Keratinocyte (primary cell): Measurements from ENCODE around the gene TXNRD2.

ENCODE experiments used
- CTCF ChIP-seq, 3 experiments: IDR thresholded peaks in 1 of 3; conservative IDR thresholded peaks in 1 of 3; optimal IDR thresholded peaks in 1 of 3; 2 replicates in 2 of 3; 3 replicates in 1 of 3; pipeline versions ENCODE3 to v1.5.1; 2011; ENCODE audit warnings: low read length in 3 of 3, mild to moderate bottlenecking in 3 of 3, moderate library complexity in 2 of 3, control low read depth in 1 of 3, inconsistent platforms in 1 of 3; ENCODE audit not compliant: insufficient read depth in 2 of 3; ENCODE audit errors: extremely low read depth in 1 of 3
- EZH2 ChIP-seq: IDR thresholded peaks from one replicate; pipeline ENCODE4 v1.6.1; 2012; ENCODE audit warnings: inconsistent platforms, mild to moderate bottlenecking, low read length, moderate library complexity

GRCh38 chr22:19970479-19971275 lies 29.1 kb upstream of the TXNRD2 start:
- TF ChIP-seq EZH2 = no peak
- peak; percentile 75 to 99 (median 97) for TF ChIP-seq CTCF (optimal IDR thresholded peaks at IDR 0.05 in 1 of 3, IDR thresholded peaks at IDR 0.05 in 1 of 3, conservative IDR thresholded peaks at IDR 0.05 in 1 of 3; ENCODE audit: extremely low read depth in 1 of 3, insufficient read depth in 2 of 3, low read length in 3 of 3)
